RKO (cell line): ENCODE data around the gene FRMPD4.
"Not testable (repeated sequence)": the region's sequence is repeated elsewhere in the genome, so short reads cannot be mapped to it uniquely, and the experiment has no call there.

Experiments
- DNase-seq: peaks from one replicate; pipeline ENCODE4 v3.0.0-alpha.2; 2016; ENCODE audit warnings: low spot score

The FRMPD4 gene

DNA sequence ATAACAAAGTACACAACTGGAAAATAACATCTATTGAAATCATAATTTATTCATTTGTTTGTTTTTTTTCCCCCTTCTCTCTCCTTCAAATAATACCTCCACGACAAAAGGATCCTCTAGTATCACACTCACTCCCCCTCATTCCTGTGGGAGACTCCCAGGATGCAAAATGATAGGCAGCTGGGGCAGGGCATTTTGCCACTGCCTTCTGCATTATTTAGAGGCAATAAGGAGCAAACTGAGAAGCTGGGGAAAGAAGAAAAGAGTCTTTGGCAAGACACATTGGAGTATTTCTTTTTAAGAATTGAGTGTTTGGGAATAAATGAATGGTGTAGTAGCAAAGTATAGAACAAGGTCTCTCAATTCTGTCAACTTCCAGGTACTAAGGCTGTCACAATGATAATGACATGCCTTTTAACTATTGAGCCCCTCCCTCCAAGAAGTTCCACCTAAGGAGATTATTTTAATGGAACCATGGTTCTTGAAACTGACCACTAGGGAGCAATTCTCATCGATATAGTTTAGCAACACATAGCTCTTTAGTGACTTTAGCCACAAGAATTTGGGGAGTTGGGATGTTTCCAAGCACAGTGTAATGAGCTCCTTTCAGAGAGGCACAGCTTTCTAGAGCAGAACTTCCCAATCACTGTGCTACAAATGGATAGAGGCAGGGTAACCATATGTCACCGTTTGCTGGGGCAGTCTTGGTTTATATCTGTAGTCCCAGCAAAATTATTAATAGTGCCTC, 303.3 kb downstream of the FRMPD4 start:
- DNase-seq, result peak; percentile 16

GRCh38 chrX:12443534-12444098, 305.3 kb downstream of the FRMPD4 start:
- DNase-seq, result no peak

DNA sequence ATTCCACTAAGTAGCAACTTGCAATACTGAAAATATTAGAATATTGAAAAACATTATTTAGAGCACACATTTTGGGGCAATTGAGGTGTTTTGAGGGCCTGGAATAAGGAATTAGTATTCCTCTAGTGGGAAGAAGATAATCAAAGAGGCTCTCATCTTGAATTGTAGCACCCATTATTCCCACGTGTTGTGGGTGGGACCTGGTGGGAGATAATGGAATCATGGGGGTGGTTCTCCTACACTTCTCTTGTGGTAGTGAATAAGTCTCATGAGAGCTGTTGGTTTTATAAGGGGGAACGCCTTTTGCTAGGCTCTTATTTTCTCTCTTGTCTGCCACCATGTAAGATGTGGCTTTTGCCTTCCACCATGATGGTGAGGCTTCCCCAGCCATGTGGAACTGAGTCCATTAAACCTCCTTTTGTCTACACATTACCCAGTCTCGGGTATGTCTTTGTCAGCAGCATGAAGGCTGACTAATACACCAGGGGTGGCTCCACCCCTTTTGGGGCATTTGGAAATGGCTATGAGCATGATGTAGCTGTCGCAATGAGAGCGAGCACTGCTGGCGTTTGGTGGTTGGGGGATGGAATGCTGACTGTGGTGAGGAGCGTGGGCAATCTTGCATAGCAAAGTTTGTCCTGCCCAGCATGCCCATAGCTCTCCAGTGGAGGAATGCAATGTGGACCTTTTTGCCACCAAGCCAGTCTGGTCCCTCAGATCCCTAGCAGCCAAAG, 308.2 kb downstream of the FRMPD4 start:
- DNase-seq, result no peak

- DNase-seq, result peak; percentile 40
Observed at GRCh38 chrX:12447448-12448064, 309.3 kb downstream of the FRMPD4 start.

- DNase-seq, result no peak
Observed at GRCh38 chrX:12452268-12452667, 314.0 kb downstream of the FRMPD4 start.

DNA sequence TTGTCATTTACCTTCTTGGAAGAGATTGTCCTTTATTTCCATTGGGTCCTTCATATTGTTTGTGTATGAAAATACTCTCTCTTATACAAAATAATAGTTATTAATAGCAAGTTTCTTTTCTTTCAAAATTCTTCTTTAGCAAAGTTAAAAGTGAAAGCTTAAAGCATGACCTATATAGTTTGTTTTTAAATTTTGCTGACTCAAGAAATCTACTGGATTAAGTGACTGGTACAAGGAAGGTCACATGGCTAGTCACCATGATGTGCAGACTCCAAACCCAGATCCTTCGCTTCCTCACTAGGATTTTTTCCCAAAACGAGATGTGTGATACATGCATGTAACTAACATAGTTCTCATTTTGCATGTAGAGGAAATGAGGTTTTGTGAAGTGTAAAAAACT, 322.7 kb downstream of the FRMPD4 start:
- no peak for DNase-seq

DNA sequence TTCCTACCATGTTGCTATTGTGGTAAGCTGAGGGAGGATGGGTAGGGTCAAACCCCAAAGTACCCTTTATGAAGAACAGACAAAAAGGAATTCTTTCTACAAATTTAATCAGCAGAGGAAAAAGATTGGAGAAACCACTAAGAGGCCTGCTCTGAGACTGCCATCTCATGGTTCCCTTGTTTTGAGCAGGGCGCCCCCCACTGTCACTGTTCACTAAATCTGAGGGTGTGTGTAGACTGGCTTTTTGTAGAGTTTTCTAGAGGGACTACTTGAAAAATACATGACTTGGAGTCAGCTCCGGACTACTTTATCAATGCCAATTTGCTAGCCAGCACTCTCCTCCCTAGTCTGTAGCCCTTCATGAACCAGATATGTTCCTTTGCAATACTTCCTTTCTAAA, 324.8 kb downstream of the FRMPD4 start:
- no peak for DNase-seq

- DNase-seq, result no peak
Observed at GRCh38 chrX:12463873-12464272, 325.6 kb downstream of the FRMPD4 start.

DNA sequence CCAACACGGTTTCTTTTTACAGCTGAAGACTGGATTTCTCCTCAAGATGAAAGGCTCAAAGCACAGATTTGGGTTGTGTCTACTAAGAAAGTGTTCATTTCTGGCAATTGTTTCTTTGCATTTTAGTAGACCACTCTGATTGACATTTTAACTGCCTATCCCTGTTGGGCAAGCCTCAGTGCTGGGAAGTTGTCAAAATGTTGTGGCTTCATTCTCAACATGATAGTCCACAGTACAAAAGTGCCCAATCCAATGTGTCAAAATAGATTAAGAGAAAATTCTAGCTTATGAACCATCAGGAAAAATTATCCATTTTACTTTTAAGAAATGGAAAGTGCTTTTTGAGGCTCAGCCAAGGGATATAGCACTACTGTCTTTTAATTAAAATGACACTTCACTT, 329.0 kb downstream of the FRMPD4 start:
- no peak for DNase-seq

- no peak for DNase-seq
Observed at GRCh38 chrX:12469296-12469695, 331.0 kb downstream of the FRMPD4 start.

DNA sequence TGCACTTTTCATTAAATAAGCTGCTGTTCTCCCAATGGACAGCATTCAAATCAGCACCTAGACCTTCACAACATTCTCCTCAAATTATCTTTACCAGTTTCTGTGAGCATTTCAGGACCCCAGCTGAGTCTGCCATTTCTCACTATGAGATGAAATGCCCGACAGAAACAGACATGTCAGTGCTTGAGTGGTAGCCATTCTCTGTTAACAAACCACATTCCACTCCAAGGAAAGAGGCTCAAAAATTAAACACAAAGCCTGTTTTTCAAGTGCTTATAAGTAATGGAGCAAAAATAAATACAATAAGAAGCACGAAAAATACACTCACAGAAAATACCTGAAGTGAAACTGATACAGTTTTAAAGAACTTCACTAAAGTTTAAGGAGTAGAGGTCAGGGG, 332.8 kb downstream of the FRMPD4 start:
- no peak for DNase-seq

DNA sequence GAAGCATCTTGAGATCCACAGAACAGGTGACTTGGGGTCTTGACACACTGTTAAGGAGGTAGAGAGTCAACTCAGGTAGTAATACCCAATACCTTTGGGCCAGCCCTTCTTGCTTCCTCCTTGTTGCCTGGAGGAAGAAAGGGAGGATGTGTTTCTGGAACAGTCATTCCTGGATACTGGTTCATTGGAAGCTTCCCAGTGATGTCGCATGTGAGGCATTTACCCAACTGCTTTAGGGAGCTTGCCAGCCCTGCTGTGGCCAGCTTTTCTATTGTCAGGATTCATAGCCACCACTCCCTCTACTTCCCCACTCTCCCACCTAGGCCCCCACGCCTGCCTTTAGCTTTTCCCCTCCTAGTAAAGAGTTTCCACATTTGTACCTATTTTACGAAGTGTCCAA, 342.7 kb downstream of the FRMPD4 start:
- DNase-seq, result no peak

DNA sequence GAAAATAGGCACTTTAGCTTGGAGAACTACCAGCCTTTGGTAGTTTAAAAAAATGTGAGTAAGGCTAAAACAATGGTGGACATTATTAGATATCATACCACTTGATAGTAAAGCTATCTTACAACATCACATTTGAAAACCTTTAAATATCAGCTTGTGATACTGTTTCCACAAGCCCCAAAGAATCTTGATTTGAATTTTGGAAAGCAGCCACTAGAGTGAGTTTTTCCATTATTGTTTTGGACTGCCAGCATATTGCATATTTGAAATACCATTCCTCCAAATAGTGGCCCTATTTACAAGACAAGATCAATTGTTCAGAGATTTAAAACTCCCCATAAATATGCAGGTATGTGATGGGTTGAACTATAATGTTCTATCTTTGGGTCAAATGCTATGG, 349.9 kb downstream of the FRMPD4 start:
- no peak for DNase-seq

DNA sequence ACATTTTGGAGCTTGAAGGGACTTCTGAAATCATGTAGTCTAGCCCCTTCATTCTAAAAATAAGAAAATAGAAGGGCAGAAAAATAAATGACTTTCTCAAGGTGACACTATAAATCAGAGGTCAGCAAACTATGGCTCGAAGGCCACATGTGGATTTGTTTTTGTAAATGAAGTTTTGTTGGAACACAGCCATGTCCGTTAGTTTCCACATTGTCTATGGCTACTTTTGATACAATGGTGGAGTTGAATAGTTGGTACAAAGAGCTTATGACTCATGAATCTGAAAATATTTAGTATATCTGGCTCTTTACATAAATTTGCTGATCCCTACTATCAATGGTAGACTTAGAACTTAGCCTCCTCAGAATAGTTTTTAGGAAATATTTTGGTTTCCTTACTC, 350.5 kb downstream of the FRMPD4 start:
- no peak for DNase-seq

DNA sequence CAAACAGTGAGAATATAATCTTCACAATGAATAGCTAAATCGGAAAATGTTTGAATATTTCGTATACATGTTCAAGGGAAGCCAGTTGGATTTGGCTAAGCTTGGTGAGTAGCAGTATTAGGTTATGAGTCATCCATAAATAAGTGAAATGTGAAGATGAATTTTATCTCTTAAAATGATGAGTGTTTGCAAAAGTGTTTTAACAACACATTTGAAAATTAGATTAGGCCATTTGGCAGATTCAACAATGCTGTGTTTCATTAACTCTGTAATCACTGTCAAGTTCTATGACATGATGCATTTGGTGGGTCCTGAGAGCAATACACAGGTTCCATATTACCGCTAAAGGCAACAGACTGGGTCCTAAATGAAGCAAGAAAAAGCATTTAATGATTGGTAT, 351.1 kb downstream of the FRMPD4 start:
- DNase-seq, result no peak

DNA sequence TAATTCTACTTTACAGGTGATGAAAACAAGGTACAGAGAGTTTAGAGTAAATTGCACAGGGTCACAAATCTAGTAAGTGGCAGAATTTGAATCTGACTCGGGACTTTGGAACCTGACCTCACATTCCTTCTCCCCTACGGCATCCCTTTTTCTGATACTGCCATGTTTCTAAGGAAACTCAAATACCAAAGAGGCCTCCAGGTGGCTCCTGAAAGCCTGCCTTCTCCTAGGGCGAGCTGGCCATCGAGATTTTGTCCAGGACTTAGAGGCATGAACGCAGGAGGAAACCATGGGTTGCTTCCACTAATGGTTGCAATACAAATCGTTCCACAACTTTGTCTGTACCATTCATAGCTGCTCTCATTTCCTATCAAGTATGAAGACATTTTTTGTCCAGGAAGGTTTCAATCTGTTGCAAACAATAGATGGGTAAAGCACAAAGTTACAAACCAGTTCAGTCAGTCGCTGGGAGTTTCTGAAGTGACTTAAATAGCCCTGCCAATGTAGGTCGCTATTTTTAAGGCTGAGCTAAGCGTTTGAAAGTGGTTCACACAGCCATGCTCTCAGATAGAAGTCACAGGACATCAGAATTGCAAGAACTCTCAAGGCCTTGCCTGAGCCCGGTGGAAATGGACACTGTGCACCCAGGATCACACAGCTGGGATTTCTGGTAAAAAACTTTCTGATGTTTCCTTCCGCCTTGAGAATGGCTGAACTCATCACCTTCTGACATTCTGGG, 356.3 kb downstream of the FRMPD4 start:
- no peak for DNase-seq

DNA sequence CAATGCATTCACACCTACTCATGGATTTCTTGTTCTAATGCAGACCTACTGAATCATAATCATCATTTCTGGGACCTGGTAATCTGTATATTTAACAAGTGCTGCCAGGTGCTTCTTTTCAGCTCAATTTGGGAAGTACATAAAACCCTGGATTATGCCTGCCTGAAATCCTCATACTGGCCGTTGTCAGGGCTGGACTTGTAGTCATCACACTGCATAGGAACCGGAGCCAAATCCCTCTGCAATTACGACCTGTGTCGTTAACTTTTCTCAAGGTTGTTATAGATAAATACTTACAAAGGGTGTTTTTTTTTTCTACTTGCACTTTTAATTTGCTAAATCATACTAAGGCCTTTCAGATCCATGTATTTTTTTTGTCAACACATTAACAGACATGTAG, 358.1 kb downstream of the FRMPD4 start:
- no peak for DNase-seq

DNA sequence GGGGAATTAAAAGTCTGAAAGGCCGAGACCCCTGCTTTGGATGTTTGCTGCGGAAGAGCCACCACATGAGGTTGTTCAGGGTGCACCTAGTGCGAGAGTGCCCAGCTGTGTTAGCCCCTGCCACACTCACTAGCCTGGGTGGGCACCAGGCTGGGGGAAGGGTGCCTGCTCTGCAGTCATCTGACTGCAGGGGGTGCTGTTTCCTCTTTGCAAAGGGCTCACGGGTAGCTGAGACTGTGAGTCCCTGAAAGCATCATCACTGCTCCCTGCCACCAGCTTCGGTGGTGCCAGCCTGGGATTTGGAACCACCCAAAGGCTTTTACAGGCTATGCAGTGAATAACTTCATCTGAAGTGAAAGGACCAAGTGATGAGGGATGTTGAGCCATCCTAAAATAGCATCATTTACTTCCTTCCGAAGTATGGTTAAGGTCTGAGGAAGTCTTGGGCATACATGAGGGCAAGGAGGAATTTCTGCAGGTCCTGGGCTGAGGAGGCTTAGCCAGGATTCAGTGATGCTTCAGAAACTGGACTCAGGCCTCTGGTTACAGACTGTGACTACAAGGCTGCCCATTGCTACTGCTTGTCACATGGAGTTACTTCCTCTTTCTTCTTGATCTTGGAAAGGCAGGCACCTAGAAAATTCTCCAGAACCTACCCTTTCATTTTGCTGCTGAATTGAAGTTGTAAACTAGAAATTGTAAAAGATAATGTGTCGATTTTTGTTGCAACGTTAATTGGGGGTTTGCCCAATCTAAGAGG, 359.7 kb downstream of the FRMPD4 start:
- no peak for DNase-seq

- no peak for DNase-seq
Observed at GRCh38 chrX:12505127-12505526, 366.9 kb downstream of the FRMPD4 start.

DNA sequence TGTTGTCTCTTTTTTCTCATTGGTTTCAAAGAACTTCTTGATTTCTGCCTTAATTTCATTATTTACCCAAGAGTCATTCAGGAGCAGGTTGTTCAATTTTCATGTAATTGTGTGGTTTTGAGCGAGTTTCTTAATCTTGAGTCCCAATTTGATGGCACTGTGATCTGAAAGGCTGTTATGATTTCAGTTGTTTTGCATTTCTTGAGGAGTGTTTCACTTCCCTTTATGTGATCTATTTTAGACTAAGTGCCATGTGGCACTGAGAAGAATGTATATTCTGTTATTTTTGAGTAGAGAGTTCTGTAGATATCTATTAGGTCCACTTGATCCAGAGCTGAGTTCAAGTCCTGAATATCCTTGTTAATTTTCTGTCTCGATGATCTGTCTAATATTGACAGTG, 377.1 kb downstream of the FRMPD4 start:
- DNase-seq, result not testable (repeated sequence)

DNA sequence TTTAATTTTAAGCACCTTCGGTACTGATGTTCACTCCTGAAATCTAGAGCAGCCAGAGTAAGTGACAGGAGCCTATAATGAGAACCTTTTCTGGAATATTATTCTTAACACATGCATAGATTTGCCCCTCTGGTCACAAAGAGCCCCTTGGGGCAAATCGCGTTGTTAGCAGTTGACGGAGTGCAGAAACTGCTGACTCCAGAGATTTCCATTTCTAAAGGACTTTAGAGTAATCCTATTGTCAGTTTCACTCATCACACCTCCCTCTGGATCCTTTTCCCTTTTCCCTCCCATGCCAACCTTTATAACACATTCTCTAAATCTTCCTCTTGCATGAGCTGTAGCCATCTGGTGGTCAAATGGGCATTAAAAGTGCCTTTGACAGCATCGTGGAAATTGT, 388.0 kb downstream of the FRMPD4 start:
- no peak for DNase-seq

DNA sequence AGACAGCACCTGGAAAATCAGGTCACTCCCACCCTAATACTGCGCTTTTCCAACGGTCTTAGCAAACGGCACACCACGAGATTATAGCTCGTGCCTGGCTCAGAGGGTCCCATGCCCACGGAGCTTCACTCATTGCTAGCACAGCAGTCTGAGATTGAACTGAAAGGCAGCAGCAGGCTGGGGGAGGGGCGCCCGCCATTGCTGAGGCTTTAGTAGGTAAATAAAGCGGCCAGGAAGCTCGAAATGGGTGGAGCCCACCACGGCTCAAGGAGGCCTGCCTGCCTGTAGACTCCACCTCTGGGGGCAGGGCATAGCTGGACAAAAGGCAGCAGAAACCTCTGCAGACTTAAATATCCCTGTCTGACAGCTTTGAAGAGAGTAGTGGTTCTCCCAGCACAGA, 399.8 kb downstream of the FRMPD4 start:
- DNase-seq, result not testable (repeated sequence)
